Stimulated activated CD4-positive, alpha-beta T cell treated with anti-CD3 and anti-CD28 coated beads, Interleukin-15, amount 100 ng/mL, for 48 hours (primary cell): ENCODE measurements around the gene GRK5.
"Not testable (repeated sequence)": the region's sequence is repeated elsewhere in the genome, so short reads cannot be mapped to it uniquely, and the experiment has no call there.

Experiments
- DNase-seq, 2 donors: peaks; one replicate each; pipeline ENCODE4 v3.0.0-alpha.2; 2020; ENCODE audit warnings: low read depth in 2 of 2

The GRK5 gene

DNA sequence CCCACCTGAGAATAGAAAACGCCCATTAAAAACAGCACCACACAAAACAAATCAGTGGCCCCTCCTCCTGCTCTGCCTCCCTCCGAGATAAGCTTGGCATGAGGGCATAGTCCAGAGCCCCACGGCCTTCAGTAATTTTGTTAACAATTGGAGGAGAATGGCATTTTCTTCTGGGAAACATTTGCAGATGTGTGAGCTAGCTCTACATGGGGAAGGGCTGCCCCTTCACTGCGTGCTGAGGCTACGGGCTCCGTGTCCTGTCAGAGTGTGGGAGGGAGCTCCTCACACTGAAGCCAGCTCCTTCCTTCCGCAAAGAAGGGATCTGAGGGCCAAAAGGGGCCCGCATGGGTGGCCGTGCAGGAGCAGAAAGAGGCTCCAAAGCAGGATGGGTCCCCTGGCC lies 15.2 kb downstream of the GRK5 start:
- no peak for DNase-seq

DNA sequence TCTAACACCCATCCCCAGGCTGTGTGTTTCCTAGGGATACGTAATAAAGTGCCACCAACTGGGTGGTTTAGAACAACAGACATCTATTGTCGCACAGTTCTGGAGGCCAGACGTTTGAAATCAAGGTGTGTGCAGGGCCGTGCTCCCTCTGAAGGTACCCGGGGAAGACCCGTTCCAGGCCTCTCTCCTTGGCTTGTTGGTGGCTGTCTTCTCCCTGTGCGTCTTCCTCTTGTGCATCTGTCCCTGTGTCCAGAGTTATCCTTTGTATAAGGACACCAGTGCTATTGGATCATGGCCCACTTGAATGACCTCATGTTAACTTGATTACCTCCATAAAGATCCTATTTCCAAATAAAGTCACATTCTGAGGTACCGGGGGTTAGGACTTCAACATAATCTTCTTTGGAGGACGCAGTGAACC lies 15.6 kb downstream of the GRK5 start:
- DNase-seq, result no peak

- DNase-seq, result no peak
Observed at GRCh38 chr10:119225083-119225658, 17.8 kb downstream of the GRK5 start.

DNA sequence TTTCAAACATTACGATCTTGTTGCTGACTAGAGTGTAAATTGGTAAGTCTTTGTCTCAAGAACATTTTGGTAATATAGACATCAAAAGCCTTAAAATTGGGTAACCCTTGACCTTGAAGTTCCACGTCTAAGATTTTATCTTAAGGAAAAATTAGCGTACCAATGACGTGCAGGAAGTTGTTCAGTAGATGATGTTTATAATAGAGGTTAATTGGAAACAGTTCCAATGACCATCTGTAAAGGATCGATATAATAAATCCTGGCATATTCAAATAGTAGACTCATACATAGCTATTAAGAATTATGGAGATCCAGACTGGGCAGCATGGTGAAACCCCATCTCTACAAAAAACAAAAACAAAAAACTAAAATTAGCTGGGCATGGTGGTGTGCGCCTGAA lies 20.5 kb downstream of the GRK5 start:
- DNase-seq, result no peak

DNA sequence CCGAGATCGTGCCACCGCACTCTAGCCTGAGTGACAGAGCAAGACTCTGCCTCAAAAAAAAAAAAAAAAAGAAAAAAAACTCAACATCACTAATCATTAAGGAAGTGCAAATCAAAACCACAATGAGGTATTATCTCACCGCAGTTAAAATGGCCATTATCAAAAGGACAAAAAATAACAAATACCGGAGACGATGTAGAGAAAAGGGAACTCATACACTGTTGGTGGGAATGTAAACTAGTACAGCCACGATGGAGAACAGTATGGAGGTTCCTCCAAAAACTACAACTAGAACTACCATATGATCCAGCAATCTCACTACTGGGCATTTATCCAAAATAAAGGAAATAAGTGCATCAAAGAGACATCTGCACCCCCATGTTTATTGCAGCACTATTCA lies 24.3 kb downstream of the GRK5 start:
- DNase-seq, result no peak

DNA sequence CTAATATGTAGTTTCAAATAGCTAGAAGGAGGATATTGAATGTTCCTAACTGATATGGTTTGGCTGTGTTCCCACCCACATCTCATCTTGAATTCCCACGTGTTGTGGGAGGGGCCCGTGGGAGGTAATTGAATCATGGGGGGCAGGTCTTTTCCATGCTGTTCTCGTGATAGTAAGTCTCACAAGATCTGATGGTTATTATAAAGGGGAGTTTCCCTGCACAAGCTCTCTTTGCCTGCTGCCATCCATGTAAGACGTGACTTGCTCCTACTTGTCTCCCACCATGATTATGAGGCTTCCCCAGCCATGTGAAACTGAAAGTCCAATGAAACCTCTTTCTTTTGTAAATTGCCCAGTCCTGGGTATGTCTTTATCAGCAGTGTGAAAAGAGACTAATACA lies 25.1 kb downstream of the GRK5 start:
- DNase-seq, result not testable (repeated sequence)

GRCh38 chr10:119233123-119233820 lies 25.9 kb downstream of the GRK5 start:
- no peak for DNase-seq

DNA sequence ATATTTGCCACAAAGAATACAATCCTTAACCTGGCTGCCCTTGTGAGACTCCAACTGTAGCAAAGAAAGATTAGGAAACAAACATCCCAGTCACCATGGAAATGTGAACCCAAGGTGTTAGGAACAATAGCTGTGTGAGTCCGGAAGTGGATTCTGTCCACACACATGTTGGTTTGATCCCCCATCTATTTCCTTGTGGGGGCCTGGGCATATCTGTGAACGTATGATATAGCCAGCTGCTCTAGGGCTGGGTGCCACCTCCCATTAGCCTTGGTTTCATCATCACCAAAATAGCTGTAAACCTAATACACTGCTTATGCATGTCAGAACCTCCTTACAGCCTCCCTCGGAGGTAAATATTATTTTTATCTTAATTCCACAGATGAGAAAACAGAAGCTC lies 26.4 kb downstream of the GRK5 start:
- DNase-seq, result no peak

GRCh38 chr10:119235356-119235755 lies 28.0 kb downstream of the GRK5 start:
- DNase-seq, result no peak

- no peak for DNase-seq
Observed at GRCh38 chr10:119237722-119238436, 30.5 kb downstream of the GRK5 start.

DNA sequence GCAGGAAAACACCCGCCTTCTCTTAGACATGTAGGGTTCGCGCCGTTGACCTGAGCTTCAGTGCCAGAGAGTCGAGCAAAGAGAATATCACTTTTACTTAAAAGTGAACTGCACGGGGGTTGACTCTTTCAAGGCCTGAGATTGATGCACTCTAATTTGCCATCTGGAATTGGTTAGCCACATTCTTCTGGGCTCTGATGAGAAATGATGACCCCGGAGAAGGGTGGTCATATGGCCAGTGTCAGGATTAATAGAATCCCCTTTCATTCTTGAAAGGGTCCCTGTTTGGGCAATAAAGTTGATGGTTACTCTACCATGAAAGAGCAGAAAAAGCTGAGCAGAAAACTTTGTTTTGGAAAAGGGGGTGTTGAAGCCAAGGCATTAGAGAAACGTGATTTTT lies 31.2 kb downstream of the GRK5 start:
- DNase-seq, result no peak

DNA sequence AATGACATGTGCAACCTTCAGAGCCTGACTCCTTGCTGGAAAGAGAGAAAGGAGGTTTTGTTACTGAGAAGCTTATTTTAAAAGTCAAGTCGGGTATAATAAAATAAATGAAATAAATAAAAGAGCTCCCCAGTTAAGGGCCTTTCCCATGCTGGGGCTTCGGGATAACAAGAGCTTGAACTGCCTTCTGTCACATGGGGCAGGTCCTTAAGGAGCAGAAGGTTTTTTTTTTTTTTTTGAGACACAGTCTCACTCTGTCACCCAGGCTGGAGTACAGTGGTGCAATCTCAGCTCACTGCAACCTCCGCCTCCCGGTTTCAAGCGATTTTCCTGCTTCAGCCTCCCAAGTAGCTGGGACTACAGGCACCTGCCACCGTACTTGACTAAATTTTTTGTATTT lies 31.6 kb downstream of the GRK5 start:
- not testable (repeated sequence) for DNase-seq

DNA sequence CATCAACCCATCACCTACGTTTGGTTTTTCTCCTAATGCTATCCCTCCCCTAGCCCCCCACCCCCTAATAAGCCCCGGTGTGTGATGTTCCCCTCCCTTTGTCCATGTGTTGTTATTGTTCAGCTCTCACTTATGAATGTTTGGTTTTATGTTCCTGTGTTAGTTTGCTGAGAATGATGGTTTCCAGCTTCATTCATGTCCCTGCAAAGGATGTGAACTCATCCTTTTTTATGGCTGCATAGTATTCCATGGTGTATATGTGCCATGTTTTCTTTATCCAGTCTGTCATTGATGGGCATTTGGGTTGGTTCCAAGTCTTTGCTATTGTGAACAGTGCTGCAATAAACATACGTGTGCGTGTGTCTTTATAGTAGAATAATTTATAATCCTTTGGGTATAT lies 32.3 kb downstream of the GRK5 start:
- DNase-seq, result not testable (repeated sequence)

DNA sequence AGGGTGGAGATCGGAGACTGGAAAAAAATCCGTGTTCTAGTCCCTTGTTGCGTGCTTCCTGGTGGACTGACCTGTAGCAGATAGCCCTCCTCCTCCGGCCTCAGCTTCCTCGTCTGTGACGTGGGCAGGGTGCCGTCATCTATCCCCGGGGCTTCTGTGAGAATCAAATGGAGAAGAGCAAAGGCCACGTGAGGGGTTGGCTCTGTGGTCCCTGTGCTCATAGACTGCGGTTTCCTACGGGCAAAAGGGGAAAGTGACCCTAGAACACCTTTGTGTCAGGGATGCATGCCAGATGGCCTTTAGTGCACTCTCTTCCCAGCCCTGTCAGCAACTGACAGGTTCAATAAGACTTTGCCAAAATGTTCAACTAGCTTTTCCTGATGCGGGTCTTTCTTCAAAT lies 33.7 kb downstream of the GRK5 start:
- DNase-seq, result no peak

- no peak for DNase-seq
Observed at GRCh38 chr10:119242186-119242585, 34.8 kb downstream of the GRK5 start.

DNA sequence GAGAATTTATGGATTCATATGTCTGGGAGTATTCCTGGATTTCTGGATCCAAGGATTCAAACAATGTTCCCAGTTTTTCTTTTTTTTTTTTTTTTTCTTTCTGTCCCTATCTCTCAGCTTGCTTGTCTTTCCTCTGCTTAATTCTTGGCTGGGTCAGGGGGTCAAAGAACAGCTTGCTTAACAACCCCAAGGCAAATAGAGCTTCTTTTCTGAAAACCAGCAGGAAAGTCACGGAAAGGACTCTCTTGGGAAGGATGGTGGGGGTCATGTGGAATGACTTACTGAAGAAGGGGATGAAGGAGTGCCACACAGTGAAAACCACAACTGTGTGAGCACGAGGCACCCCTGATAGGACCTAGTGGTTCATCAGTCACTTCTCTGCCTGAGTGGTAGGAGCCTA lies 36.1 kb downstream of the GRK5 start:
- no peak for DNase-seq

DNA sequence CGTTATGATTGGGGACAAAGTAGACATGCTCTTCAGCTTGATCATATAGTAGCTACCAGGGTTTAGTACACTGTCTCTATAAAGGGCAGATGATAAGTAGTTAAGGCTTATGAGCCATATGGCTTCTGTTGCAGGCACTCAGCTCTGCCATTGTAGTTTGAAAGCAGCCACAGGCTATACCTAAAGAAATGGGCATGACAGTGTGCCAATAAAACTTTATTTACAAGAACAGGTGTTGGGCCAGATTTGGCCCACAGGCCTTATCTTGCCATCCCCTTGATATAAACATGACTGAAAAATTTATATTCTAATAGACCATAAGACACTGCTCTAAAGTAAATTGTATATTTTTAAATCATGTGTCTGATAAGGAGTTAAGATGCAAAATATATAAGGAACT lies 36.6 kb downstream of the GRK5 start:
- DNase-seq, result no peak

GRCh38 chr10:119245272-119245671 lies 37.9 kb downstream of the GRK5 start:
- DNase-seq, result no peak

- no peak for DNase-seq
Observed at GRCh38 chr10:119246862-119247549, 39.6 kb downstream of the GRK5 start.

DNA sequence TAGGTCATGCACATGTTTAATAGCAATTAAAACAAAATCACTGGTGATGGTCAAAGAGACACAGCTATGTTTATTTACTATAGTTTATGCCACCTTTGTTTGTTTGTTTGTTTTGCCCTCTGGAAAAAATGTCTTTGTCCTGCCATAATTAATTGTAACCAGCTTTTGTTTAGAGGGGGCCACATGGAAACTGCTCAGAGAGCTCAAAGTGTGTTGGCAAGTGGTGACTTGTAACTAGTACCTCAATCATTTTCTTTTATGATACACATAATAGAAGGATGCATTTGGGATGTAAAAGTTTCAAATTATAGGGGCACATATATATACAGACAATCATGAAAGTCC lies 40.2 kb downstream of the GRK5 start:
- DNase-seq, result no peak

DNA sequence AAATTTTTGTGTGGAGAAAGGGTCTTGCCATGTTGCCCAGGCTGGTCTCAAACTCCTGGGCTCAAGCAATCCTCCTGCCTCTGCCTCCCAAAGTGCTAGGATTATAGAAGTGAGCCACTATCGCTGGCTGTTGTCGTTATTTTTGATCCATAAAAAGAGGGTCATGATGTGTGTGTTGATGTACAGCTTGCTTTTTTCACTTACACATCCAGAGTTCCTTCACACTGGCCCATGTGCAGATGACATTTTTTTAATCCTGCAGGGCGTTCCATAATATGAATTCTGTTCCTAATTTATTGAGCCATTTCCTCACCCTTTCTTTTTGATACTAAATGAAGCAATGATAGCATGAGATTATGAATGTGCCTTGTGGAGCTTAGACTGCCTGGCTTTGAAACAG lies 40.8 kb downstream of the GRK5 start:
- no peak for DNase-seq

DNA sequence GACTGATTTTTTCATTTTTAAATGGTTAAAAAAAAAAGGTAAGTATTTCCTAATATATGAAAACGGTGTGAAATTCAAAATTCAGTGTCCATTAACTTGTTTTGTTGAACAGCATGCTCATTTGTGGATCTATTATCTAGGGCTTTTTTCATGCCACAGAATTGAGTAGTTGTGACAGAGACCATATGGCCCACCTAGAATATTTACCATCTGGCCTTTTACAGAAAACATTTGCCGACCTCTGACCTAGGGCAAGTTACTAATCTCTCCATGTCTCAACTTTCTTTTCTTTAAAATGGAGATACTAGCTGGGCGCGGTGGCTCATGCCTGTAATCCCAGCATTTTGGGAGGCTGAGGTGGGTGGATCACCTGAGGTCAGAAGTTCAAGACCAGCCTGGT lies 41.3 kb downstream of the GRK5 start:
- DNase-seq, result no peak
